Gastroesophageal sphincter (tissue), 3 donors: ENCODE data around the gene DDT.

Experiments
- CTCF ChIP-seq, 4 experiments: fragments of 200-600 bp in 2 of 4; fragments of 450-650 bp in 2 of 4; sonication (generic) in 1 of 4; IDR thresholded peaks; one replicate each; pipeline ENCODE4 v1.5.1; 2017 to 2019; ENCODE audit warnings: antibody characterized with exemption in 4 of 4, mild to moderate bottlenecking in 2 of 4, moderate library complexity in 2 of 4
- EP300 ChIP-seq: sonication (generic); formaldehyde crosslinking; IDR thresholded peaks from one replicate; pipeline ENCODE4 v1.6.1; 2017; ENCODE audit warnings: antibody characterized with exemption, mild to moderate bottlenecking
- POLR2A ChIP-seq, 2 donors: fragments of 450-650 bp; IDR thresholded peaks; one replicate each; pipeline ENCODE4 v1.6.1; 2017; ENCODE audit warnings: antibody characterized with exemption in 2 of 2, mild to moderate bottlenecking in 2 of 2, moderate library complexity in 1 of 2
- POLR2AphosphoS5 ChIP-seq: sonication (generic); formaldehyde crosslinking; IDR thresholded peaks from one replicate; pipeline ENCODE4 v1.6.1; 2017; ENCODE audit warnings: antibody characterized with exemption

GRCh38 chr22:24002272-24002671 lies 28.0 kb upstream of the DDT start:
- TF ChIP-seq CTCF (IDR thresholded peaks at IDR 0.05) (no peak), EP300 (no peak), POLR2A (IDR thresholded peaks at IDR 0.05) (no peak), POLR2AphosphoS5 (no peak)
